Smooth muscle cell (in vitro differentiated cells): Measurements from ENCODE around the gene FGD5. TPM values are rescaled to one million over a fixed set of nuclear protein-coding genes. Genes with fewer than 3 reads are reported as not detected.

Experiments used
- DNase-seq: peaks from one replicate; lab custom pipeline; 2025; ENCODE audit not compliant: unreplicated experiment; lab: John Stamatoyannopoulos, UW
- H2AFZ ChIP-seq: fragments of 200-600 bp; sonication (generic); 2 replicates; pipeline ENCODE4 v1.6.0; 2016; ENCODE audit warnings: antibody characterized with exemption, low read depth, mild to moderate bottlenecking
- H3F3A ChIP-seq: fragments of 200-600 bp; sonication (generic); 2 replicates; pipeline ENCODE4 v1.6.0; 2017; ENCODE audit warnings: antibody characterized with exemption, low read depth
- H3K27ac ChIP-seq: fragments of 200-600 bp; sonication (generic); 2 replicates; pipeline ENCODE4 v1.5.1; 2016; ENCODE audit warnings: low read depth, mild to moderate bottlenecking
- H3K27me3 ChIP-seq: fragments of 200-600 bp; sonication (generic); 2 replicates; pipeline ENCODE4 v1.6.1; 2016; ENCODE audit warnings: low read depth, mild to moderate bottlenecking
- H3K36me3 ChIP-seq: fragments of 200-600 bp; sonication (generic); 2 replicates; pipeline ENCODE4 v1.5.1; 2016; ENCODE audit warnings: low read depth
- H3K4me1 ChIP-seq: fragments of 200-600 bp; sonication (generic); 2 replicates; pipeline ENCODE4 v1.5.1; 2016; ENCODE audit warnings: low read depth
- H3K4me2 ChIP-seq: fragments of 200-600 bp; sonication (generic); 2 replicates; pipeline ENCODE4 v1.6.0; 2016; ENCODE audit warnings: mild to moderate bottlenecking
- H3K4me3 ChIP-seq: fragments of 200-600 bp; sonication (generic); 2 replicates; pipeline ENCODE4 v1.5.1; 2016; ENCODE audit warnings: mild to moderate bottlenecking
- H3K79me2 ChIP-seq: fragments of 200-600 bp; sonication (generic); 2 replicates; pipeline ENCODE4 v1.6.0; 2016; ENCODE audit warnings: low read depth, mild to moderate bottlenecking
- H3K9ac ChIP-seq: fragments of 200-600 bp; sonication (generic); 2 replicates; pipeline ENCODE4 v1.6.0; 2016; ENCODE audit warnings: low read depth
- H3K9me3 ChIP-seq: fragments of 200-600 bp; sonication (generic); replicated peaks from 2 replicates; pipeline ENCODE4 v1.5.1; 2016; ENCODE audit warnings: low read depth
- H4K20me1 ChIP-seq: fragments of 200-600 bp; sonication (generic); 2 replicates; pipeline ENCODE4 v1.6.0; 2016; ENCODE audit warnings: low read depth
- CTCF ChIP-seq: fragments of 200-600 bp; sonication (generic); IDR thresholded peaks from 2 replicates; pipeline ENCODE4 v1.5.1; 2017; ENCODE audit warnings: borderline replicate concordance, mild to moderate bottlenecking, antibody characterized with exemption; ENCODE audit not compliant: insufficient read depth, poor library complexity, severe bottlenecking
- WGBS: methylation state at CpG from one replicate; pipeline ENCODE4 v1.1.7; 2016; ENCODE audit warnings: low lambda C conversion rate; 5-methylcytosine and 5-hydroxymethylcytosine counted together
- polyA plus RNA-seq: library from polyadenylated mRNA; unstranded; fragments of >200 nt; fragmentation: Nextera tagmentation; extraction: Ambion mirVana; gene quantifications from 2 replicates; pipeline ENCODE4 v1.2.1, GENCODE V29; 2016
- total RNA-seq: library from RNA; depleted of rRNA; stranded (reverse); fragments of >200 nt; gene quantifications from 2 replicates; pipeline ENCODE4 v1.2.3, GENCODE V29; 2014

Gene FGD5
- total and polyA plus RNA-seq, 2 experiments from 2014 or later: 0.63 to 0.71 TPM

GRCh38 chr3:14789640-14790285, 29.0 kb upstream of the FGD5 start:
- Histone ChIP-seq H3K27me3 (no peaks in the 10 kb centered on the region), H2AFZ (no peak overlapping the region), H3K4me1 (no peaks in the 10 kb centered on the region), H3K4me3 (no peak overlapping the region), H3K9ac (no peak overlapping the region), H3K27ac (no peak overlapping the region), H3K4me2 (no peak overlapping the region), H3K36me3 (no peaks in the 10 kb centered on the region), H3K79me2 (no peaks in the 10 kb centered on the region), H4K20me1 (no peaks in the 10 kb centered on the region), H3F3A (no peaks in the 10 kb centered on the region), H3K9me3 (no peaks in the 10 kb centered on the region)
- TF ChIP-seq CTCF: no peak
- no peak for DNase-seq
- 67% methylated on average over 10 of the region's 10 CpGs for WGBS

DNA sequence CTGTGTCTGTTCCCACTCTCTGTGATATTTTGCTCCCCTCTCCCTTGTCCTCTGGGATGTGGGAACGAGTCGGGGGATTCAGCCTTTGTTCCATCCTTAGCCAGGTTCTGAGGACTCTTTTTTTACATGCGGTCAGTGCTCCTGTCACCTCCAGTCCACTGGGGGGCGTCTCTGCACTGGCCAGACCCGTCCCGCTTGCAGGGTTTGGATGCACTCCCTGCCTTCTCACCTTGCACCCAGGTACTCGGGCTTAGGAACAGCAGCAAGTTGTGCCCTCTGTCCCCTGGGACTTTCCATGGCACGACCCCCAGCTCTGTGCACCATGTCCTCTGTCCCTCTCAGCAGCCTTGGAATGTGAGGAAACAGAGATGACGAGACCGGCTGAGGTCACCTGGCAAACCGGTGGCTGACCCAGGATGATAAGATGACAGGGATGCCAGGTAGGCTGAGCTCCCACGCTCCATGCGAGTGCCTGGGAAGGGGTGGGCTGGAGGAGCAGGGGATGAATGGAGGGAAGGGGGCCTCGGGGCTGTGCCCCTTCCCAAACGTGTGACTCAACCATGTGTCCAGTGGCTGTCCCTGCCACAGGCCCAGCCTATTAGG, 27.3 kb upstream of the FGD5 start:
- no peaks in the 10 kb centered on the region for H3K4me1 ChIP-seq
- no peak for DNase-seq
- no peaks in the 10 kb centered on the region for H3K27me3 ChIP-seq
- 29% methylated on average over 13 of the region's 15 CpGs for WGBS
- H3K27ac ChIP-seq: no peak overlapping the region
- H3K4me3 ChIP-seq: no peak overlapping the region
- no peaks in the 10 kb centered on the region for H3F3A ChIP-seq
- H3K36me3 ChIP-seq: no peaks in the 10 kb centered on the region
- no peak overlapping the region for H2AFZ ChIP-seq
- H3K4me2 ChIP-seq: no peak overlapping the region
- H4K20me1 ChIP-seq: no peaks in the 10 kb centered on the region
- TF ChIP-seq CTCF: peak; percentile 56
- H3K9ac ChIP-seq: no peak overlapping the region
- no peaks in the 10 kb centered on the region for H3K9me3 ChIP-seq
- H3K79me2 ChIP-seq: no peaks in the 10 kb centered on the region

- no peak overlapping the region for H3K27ac ChIP-seq
- WGBS: 91% methylated on average over 9 of the region's 9 CpGs
- no peaks in the 10 kb centered on the region for H3K27me3 ChIP-seq
- DNase-seq: no peak
- no peaks in the 10 kb centered on the region for H3K79me2 ChIP-seq
- no peaks in the 10 kb centered on the region for H3K4me1 ChIP-seq
- no peaks in the 10 kb centered on the region for H4K20me1 ChIP-seq
- no peak overlapping the region for H2AFZ ChIP-seq
- H3K9me3 ChIP-seq: no peaks in the 10 kb centered on the region
- H3K9ac ChIP-seq: no peak overlapping the region
- no peak overlapping the region for H3K4me2 ChIP-seq
- no peaks in the 10 kb centered on the region for H3F3A ChIP-seq
- TF ChIP-seq CTCF: no peak
- H3K36me3 ChIP-seq: no peaks in the 10 kb centered on the region
- no peak overlapping the region for H3K4me3 ChIP-seq
Observed at GRCh38 chr3:14792691-14793121, 26.1 kb upstream of the FGD5 start.
